H4 (cell line): Measurements from ENCODE around the gene AMPD3. TPM values are rescaled to one million over a fixed set of nuclear protein-coding genes. Genes with fewer than 3 reads are reported as not detected.
"Not testable (repeated sequence)": the region's sequence is repeated elsewhere in the genome, so short reads cannot be mapped to it uniquely, and the experiment has no call there.

Source experiments
- DNase-seq: peaks from one replicate; pipeline ENCODE4 v3.0.0-alpha.2; 2015; ENCODE audit warnings: low spot score
- total RNA-seq: library from RNA; depleted of rRNA; stranded (reverse); fragments of >200 nt; shearing (Covaris generic); gene quantifications from 2 replicates; pipeline ENCODE4 v1.2.3, GENCODE V29; 2014; rRNA removed

Gene AMPD3
- 1.6 and 1.9 TPM in 2 replicates for total RNA-seq

DNA sequence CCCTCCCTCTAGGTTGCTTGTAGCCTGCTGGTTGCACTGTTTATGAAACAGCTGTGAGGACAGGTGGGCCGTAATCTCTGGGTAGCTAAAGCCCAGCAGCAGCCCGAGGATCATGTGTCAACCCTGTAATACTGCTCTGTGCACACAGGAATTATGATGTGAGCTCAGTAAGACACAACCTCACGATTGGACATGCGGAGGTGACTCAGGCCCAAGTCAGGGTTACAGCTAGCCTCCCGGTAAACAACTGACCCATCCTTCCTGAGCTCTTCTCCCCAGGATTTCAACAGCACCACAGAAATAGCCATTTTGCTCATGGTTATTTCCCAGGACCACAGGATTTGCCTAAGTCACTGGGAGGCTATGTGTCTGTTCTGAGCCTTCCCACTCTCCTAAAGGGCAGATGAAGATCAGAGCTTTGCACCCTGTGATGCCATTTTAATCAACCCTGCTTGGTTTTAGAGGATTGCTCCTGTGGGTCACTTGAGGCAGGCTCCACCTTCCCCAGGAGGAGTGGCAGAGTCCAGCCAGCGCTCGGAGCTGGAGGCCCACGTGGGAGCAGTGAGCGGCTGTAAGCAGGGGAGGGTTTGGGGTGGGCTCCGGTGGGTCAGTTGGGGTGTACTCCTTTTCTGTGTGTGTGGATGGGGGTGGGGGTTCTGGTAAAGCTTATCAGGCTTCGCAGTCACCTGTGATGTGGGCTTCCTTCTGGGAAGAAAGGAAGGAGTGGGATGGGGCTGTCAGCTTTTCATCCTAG lies at the start of gene AMPD3:
Gene AMPD3, plus strand, starts transcription at position 387 of the 754 bp plus-strand sequence. CDS start 6,256 bp downstream, outside the sequence.
- peak; percentile 89 for DNase-seq

DNA sequence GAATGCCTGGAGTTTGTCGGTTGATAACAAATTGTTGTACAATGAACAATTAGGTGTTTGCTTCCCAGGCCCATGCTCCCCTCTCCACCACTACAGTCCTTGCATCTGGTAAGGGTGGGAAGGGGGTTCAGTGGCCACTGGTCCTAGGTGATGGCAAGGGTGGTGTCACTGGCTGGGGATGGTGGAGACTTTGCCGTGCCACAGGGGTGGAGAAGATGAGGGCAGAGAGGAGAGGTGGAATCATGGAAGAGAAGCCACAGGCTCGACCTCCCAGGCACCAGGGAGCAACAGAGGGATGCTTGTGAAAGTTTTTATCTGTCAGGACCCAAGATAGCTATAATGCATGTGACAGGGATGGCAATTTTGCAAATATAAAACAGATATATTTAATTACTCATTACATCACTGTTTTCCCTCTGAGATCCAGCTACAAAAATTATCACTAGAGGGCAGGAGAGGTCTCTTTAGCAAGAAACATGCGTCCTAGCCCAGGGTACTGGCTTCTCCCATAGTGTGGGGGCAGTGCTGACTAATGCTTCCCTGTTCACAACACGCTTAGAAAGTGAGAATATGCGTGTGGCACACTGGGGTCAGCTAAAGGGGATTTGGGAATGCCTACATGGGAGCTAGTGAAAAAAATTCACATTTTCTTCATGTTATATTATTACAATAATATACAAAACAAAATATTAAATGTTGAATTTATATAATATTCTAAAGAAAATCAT lies 49.0 kb upstream of the AMPD3 start:
- DNase-seq, result peak; percentile 95

DNA sequence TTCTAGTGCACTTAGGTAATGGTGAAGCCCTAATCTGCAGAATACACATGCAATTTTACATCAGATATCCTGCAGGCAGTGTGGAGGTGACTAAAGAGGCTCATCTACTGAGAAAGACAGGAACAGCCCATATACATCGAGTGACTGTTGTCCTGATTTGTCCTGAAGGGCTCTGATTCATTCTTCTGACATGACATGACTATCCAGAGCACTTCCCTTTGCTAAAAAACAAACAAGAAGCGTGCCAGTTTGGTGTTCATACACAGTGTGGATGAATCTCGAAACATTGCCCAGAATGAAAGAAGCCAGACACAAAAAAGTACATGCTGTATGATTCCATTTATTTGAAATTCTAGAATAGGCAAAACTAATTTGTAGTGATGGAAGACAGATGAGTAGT lies 48.0 kb upstream of the AMPD3 start:
- DNase-seq, result no peak

DNA sequence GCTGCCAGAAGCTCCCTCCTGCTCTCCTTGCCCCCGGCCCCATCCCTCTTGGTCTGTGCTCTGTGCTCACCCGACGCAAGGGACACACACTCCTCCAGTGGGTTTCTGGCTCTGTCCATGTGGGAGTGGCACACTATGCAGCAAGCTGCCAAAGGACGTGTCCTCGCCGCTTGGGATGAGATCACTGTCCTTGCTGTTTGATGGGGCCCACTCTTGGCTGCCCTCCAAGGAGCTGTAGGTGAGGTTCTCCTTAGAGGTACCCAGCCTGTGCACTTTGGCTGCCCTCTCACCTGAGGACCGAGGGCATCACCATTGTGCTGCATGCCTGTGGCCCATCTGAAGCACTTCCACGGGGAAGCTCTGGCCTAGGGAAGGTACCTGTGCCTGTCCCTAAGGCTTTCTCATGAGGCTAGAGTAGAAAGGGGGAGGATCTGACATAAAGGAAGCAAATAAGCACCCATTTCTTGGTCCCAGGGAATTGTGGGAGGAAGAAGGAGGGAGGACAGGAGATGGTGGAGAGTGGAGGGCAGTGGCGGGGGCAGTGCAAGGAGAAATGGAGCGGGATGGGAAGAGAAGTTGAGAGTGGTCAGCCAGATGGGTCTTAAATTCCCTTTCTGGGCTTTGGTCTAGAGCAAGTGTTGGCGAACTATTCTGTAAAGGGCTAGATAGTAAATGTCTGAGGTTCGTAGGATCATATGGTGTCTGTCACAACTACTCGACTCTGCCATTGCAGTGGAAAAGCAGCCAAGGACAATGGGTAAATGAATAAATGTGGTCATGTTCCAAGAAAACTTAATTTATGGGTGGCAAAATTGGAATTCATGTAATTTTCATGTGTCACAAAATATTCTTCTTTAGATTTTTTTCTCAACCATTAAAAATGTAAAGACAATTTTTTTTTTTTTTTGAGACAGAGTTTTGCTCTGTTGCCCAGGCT lies 47.0 kb upstream of the AMPD3 start:
- no peak for DNase-seq

DNA sequence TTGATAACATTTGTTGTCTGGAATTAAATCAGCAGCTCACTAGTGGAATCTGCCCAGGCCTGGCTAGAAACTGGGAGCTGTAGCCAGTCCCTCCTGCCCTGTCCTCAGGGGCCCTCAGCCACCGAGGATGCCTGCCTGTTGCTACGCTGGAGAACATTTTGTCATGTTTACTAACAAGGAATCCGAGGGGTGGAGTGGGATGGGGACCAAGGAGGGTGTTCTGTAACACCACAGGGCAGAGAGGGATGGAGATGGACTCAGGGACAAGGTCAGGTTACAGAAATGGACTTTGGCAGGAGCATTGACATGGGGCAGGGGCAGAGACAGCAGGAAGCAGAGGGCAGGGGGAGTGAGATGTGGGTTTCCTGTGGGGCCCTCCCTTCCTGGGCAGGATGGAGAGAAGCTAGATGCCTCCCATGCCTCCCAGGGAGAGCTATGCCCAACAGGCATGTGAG lies 45.8 kb upstream of the AMPD3 start:
- no peak for DNase-seq

DNA sequence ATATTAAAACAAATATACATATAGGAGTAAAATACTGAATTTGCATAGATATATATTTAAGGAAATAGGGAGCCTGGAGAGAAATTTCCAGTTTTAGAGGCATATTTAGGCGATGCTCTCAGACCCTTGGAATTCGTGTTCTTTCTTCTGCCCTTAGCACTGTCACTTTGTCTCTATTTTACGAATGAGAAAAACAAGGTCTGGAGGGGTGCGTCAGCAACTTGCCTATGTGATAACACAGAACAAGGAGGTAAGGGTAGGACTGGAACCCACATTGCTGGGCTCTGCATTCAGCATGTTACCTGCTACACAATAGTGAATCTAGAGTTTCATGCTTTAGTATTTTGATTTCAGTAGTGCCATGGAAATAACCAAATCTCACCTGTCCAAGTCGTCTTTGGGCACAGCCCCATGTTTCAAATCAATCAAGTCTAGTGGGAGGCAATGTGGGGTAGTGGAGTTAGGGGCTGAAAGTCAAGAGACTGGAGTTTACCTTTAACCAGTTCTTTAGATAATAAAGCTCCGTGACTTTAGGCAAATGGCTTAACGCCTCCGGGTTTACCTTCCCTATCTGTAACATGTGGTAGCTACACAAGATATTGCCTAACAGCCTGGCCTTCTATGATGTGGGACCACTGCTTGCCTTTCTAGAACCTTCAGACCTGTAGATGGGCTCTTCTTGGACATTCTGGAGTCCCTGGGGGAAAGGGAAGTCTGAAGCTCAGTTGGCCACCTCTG lies 44.8 kb upstream of the AMPD3 start:
- DNase-seq, result no peak

DNA sequence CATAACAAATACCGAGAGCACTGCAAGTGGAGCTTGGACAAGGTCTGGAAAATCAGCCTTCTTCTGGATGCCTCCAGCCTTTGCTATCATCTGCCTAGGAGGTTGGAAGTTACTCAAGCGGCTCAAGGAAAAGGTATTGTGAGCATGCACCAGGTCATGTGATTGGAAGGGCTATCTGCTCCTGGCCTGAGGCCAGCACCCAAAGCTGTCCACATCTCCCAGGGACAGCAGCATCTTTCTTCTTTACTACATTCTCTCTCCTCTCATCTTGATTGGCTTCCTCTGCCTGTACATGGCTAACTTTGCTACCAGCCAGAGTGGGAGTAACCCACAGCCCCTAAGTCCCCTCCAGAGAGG lies 44.2 kb upstream of the AMPD3 start:
- no peak for DNase-seq

DNA sequence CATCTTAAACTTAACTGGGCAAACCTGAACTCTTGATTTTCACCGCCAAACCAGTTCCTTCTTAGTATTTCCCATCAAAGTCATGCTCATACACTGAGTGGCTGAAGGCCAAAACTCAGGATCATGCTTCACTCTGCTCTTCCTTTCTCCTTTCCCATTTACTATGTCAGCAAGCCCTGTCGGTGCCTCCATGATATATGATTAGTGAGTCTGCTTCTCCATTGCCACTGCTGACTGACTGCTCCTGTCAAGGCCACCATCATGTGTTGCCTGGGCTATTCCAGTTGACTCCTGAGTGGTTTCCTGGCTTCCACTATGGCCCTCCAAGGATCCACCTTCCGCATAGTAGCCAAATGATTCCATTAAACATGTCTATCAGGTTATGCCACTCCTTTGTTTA lies 42.8 kb upstream of the AMPD3 start:
- DNase-seq, result no peak

DNA sequence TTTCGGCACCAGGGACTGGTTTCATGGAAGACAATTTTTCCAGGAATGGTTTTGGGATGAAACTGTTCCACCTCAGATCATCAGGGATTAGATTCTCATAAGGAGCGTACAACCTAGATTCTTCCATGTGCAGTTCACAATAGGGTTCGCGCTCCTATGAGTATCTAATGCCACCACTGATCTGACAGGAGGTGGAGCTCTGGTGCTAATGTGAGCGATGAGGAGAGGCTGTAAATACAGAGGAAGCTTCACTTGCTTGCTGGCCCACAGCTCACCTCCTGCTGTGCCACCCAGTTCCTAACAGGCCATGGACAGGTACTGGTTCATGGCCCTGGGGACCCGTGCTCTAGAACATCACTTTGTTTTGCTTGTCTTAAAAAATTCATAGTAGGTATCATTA lies 41.8 kb upstream of the AMPD3 start:
- DNase-seq, result no peak

DNA sequence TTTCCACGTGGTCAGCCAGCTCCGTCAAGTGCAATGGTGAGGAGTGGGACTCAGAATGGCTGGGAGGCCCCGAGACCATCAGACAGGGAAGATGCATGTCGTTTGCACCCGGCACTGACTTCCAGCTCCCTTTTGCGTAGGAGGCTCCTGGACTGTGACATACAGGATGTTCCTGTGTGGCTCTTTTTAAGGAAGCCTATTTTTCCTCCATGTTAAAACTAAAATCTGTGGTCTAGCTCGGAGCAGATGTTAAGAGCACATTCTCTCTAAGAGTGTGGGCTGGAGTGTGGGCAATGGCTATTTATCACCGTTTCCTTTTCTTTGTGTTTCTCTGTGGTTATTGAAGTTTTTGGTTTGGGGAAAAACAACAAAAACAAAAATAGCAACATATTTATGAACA lies 40.9 kb upstream of the AMPD3 start:
- no peak for DNase-seq

DNA sequence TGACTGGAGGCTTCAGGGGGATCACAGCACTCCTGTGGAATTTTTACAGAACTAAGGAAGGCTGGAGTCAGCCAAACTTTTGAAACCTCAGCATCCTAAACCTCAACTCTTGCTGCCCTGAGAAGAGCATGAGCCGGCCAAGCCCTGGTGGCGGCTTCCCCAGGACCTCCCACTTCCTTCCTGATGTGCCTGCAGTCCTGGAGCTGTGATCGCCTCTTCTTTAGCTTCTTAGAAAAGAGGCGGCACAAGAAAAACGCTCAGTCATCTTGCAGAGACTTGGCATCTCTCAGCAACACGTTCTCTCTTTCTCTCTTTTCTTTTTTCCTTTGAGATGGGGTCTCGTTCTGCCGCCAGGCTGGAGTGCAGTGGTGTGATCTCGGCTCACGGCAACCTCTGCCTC lies 40.4 kb upstream of the AMPD3 start:
- peak; percentile 42 for DNase-seq

DNA sequence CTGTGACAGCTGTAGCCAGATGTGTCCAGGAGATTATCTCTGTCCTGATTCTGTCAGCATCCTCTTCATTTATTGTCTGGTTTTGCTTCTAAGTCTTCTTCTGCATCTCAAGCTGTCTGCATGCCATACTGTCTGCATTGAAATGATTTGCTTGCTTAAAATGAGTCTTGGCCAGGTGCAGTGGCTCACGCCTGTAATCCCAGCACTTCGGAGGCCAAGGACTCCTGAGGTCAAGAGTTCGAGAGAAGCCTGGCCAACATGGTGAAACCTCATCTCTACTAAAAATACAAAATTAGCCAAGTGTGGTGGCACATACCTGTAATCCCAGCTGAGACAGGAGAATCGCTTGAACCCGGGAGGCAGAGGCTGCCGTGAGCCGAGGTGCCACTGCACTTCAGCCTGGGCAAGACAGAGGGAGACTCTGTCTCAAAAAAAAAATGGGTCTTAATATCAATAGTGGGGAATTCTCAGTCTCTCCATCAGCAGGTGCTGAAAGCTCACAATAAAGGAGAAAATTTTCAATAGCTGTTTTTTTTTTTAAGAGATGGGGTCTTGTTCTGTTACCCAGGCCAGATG lies 39.2 kb upstream of the AMPD3 start:
- DNase-seq, result no peak

DNA sequence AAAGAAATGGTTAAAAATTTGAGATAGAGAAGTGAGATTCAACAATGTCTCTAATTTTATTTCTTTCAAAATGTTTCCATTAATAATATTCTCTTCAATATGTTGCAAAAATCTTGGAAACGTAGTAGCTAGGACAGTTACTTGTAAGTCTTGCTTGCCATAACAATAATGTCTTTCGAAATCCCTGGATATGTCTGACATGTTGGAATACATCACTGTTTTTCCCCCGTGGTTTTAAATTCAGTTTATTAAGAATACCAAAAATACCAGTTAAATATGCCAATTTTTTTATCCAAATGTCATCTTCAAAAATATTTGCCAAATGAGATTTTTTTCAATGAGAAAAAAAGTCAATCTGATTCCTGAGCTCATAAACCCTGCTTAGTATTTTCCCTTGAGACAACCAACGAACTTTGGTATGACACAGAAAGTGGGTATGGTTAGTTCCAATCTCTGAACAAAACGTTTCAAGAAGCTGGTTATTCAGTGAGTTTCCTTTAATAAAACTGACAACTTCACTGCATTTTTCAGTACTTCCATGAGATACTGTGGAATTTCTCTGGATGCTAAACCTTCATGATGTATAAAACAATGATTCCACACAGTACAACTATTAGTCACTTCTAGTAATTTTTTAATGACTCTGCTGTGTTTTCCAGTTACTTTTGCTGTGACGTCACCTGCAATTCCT lies 36.7 kb upstream of the AMPD3 start:
- no peak for DNase-seq

DNA sequence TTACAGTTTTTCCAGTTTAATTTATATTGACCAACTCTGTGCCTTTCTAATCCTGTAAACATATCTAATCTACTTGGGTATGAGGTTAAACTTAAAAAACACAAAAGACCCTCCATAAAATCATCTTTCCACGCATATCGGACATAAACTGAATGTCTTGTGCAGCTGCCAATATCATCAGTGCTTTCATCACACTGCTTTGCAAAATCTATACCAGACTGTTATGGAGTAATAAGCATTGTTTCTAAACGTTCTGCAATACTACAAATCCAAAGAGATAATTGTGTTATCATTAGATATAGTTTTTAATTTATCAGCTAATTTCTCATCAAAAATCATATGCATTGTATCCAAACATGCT lies 36.1 kb upstream of the AMPD3 start:
- no peak for DNase-seq

DNA sequence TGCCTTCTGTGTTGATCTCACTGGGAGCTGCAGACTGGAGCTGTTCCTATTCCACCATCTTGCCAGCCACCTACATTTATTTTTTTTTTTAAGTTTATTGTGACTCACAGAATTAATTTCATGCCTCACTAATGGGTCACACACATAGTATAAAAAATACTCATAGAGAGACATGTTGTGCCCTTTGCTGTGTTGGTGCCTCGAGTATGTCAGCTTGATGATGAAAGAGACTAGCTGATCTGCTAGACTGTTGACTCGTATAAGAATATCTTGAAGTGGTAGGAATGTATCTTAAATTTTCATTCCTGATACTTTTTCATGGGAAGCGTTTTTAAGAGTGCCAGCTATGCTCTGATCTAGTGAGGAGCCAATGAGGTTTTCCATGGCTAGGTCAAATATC lies 28.6 kb upstream of the AMPD3 start:
- DNase-seq, result no peak

DNA sequence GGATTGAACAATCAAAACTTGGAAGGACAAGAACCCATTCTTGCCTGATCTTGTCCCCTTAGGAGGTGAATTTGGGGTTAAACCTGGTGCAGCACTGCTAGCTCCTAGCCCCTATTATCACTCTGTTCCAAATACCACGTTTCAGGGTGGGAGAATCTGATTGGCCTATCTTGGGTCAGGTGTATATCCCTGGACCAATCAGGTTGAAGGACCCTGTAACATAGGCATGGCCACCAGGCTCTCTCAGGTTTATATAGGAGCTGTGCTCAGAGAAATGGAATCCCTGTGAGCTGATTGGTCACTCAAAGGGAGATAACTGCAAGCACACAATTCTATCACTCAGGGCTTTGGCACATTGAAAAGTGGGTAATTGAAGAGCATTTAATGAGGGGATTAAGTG lies 26.6 kb upstream of the AMPD3 start:
- no peak for DNase-seq

DNA sequence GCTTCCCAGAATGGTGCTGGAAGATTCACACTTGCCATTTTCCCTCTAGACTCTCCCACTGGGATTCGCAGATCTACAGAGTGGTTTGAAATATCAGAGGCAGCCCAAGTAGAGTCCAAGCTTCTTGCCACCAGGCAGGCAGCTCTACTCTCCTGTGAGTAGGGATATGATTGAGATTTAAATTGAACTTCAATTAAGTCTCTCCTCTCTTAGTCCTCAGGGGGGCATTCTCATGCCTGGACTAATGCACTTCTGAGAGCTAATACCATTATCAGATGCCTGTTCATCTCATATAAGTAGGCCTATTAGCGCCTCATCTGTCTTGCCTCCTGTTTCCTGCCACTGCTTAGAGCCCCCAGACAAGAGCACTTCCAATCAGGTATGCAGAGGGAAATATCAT lies 25.5 kb upstream of the AMPD3 start:
- DNase-seq, result no peak

DNA sequence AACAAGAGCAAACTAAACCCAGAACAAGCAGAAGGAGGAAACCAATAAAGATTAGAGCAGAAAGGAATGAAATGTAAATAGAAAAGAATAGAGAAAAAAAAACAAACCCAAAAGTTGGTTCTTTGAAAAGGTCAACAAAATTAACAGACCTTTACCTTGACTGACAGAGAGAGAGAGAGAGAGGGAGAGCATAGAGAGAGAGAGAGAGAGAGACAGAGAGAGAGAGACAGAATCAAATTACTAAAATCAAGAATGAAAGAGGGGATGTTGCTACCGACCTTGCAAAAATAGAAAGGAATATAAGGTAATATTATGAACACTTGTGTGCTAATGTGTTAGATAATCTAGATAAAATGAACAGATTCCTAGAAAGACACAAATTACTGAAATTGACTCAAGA lies 22.6 kb upstream of the AMPD3 start:
- no peak for DNase-seq

DNA sequence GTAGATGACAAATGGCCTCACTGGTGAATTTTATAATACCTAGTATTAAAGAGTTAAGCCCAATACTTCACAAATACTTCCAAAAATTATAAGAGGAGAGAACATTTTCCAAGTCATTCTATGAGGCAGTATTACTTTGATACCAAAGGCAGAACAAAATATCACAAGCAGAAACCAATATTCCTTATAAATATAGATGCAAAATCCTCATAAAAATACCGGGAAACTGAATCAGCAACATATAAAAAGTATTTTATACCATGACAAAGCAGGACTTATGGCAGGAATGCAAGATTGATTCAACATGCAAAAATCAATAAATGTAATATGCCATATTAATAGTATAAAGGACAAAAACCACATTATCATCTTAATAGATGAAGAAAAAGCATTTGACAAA lies 22.1 kb upstream of the AMPD3 start:
- no peak for DNase-seq

DNA sequence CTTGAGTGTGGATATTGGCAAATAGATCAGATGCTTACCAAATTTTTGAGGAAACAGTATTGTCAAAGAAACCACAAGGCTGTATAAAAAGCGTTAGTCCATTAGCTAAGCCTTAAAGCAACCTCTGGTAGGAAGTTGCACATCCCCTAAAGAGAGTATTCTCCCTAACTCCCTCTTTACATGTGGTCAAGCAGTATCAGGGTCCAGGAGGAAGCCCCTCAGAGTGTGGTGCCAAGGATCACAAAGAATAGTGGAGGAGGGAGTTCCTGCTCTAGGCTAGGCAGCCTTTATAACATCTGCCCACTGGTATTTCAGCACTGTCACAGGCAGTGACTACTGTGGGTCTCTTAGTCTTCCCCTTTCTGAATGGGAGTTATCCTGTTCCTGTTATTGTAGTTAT lies 18.8 kb upstream of the AMPD3 start:
- DNase-seq, result no peak

DNA sequence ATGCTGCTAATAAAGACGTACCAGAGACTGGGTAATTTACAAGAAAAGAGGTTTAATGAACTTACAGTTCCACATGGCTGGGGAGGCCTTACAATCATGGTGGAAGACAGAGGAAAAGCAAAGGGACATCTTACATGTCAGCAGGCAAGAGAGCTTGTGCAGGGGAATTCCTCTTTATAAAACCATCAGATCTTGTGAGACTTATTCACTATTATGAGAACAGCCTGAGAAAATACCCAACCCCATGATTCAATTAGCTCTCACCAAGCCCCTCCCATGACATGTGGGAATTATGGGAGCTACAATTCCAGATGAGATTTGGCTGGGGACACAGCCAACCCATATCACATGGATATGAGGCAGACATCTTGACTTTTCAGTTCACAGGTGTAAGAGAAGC lies 18.4 kb upstream of the AMPD3 start:
- DNase-seq, result not testable (repeated sequence)
